IMR-90 (cell line): Measurements from ENCODE around the gene ANKRD6. TPM values are rescaled to one million over a fixed set of nuclear protein-coding genes. Genes with fewer than 3 reads are reported as not detected.

Experiments used
- ATAC-seq: fragments of 200-7000 bp; cut with Tn5 transposase; 2 replicates; pipeline ENCODE4 v1.9.1; 2020; ENCODE audit warnings: low read depth, mild to moderate bottlenecking, moderate library complexity
- BruUV-seq: library from RNA; stranded (reverse); fragments of 400-500 nt; replicated peaks from 2 replicates; lab custom pipeline; 2021; lab: Mats Ljungman, UMichigan
- CTCF ChIA-PET: fragments of 300-600 bp; formaldehyde crosslinking; extraction: SDS; loops from one replicate; lab custom pipeline; 2021; ENCODE audit warnings: antibody characterized with exemption; lab: Yijun Ruan, JAX
- POLR2A ChIA-PET: fragments of 300-600 bp; sonication (Branson Sonifier 250); formaldehyde crosslinking; loops from one replicate; lab custom pipeline; 2022; ENCODE audit warnings: antibody characterized with exemption; ENCODE audit not compliant: unreplicated experiment; lab: Charles Lee
- DNase-seq: peaks from one replicate; pipeline ENCODE4 v3.0.0; 2013
- H2AFZ ChIP-seq: replicated peaks from 2 replicates; pipeline ENCODE3; 2013; ENCODE audit warnings: low read length, mild to moderate bottlenecking; ENCODE audit not compliant: poor library complexity
- H2AK5ac ChIP-seq: 2 replicates; pipeline ENCODE4 v1.6.1; 2013; ENCODE audit warnings: low read depth, low read length, inconsistent platforms
- H2AK9ac ChIP-seq: replicated peaks from 2 replicates; pipeline ENCODE3; 2013; ENCODE audit warnings: mild to moderate bottlenecking, low read depth, low read length, moderate library complexity; ENCODE audit not compliant: poor library complexity
- H2BK120ac ChIP-seq: 2 replicates; pipeline ENCODE4 v1.6.1; 2013; ENCODE audit warnings: low read depth, low read length, inconsistent platforms
- H2BK15ac ChIP-seq: 3 replicates; pipeline ENCODE4 v1.6.1; 2013; ENCODE audit warnings: low read depth, low read length, inconsistent platforms
- H2BK20ac ChIP-seq: 2 replicates; pipeline ENCODE4 v1.6.1; 2013; ENCODE audit warnings: low read depth, mild to moderate bottlenecking, inconsistent platforms, low read length, moderate library complexity
- H2BK5ac ChIP-seq: 2 replicates; pipeline ENCODE4 v1.6.1; 2013; ENCODE audit warnings: mild to moderate bottlenecking, low read depth, low read length, inconsistent platforms; ENCODE audit not compliant: poor library complexity, severe bottlenecking
- H3K14ac ChIP-seq: replicated peaks from 2 replicates; pipeline ENCODE4 v1.6.1; 2013; ENCODE audit warnings: low read depth, low read length, inconsistent platforms
- H3K18ac ChIP-seq: 2 replicates; pipeline ENCODE4 v1.6.1; 2013; ENCODE audit warnings: low read depth, low read length, control low read depth
- H3K23ac ChIP-seq: 2 replicates; pipeline ENCODE4 v1.6.1; 2013; ENCODE audit warnings: low read depth, low read length, inconsistent platforms
- H3K27ac ChIP-seq: 2 replicates; pipeline ENCODE4 v1.5.1; 2013; ENCODE audit warnings: mild to moderate bottlenecking, control low read depth, low read length; ENCODE audit not compliant: insufficient read depth
- H3K27me3 ChIP-seq: 2 replicates; pipeline ENCODE4 v1.6.1; 2013; ENCODE audit warnings: low read length; ENCODE audit not compliant: control insufficient read depth, insufficient read depth
- H3K36me3 ChIP-seq: 2 replicates; pipeline ENCODE4 v1.6.1; 2013; ENCODE audit warnings: low read length, mixed read lengths; ENCODE audit not compliant: control insufficient read depth, insufficient read depth
- H3K4ac ChIP-seq: 2 replicates; pipeline ENCODE4 v1.6.1; 2013; ENCODE audit warnings: low read depth, low read length, inconsistent platforms
- H3K4me1 ChIP-seq: 2 replicates; pipeline ENCODE4 v1.6.1; 2013; ENCODE audit warnings: low read length, mixed read lengths; ENCODE audit not compliant: control insufficient read depth, insufficient read depth
- H3K4me2 ChIP-seq: 2 replicates; pipeline ENCODE4 v1.6.1; 2013; ENCODE audit warnings: low read depth, mild to moderate bottlenecking, control low read depth, low read length, moderate library complexity
- H3K4me3 ChIP-seq: 2 replicates; pipeline ENCODE4 v1.5.1; 2013; ENCODE audit warnings: low read depth, mild to moderate bottlenecking, control low read depth, low read length, moderate library complexity; ENCODE audit not compliant: insufficient read depth
- H3K56ac ChIP-seq: 2 replicates; pipeline ENCODE4 v1.6.1; 2013; ENCODE audit warnings: low read length, inconsistent platforms; ENCODE audit not compliant: insufficient read depth; ENCODE audit errors: extremely low read depth
- H3K79me1 ChIP-seq, 2 experiments: 2 replicates each; pipeline ENCODE4 v1.6.1; 2013; ENCODE audit warnings: low read length in 2 of 2, inconsistent platforms in 1 of 2, low read depth in 1 of 2
- H3K9ac ChIP-seq: 2 replicates; pipeline ENCODE4 v1.6.1; 2013; ENCODE audit warnings: low read depth, low read length, control low read depth
- H3K9me1 ChIP-seq: 2 replicates; pipeline ENCODE4 v1.6.1; 2013; ENCODE audit warnings: low read length, inconsistent platforms; ENCODE audit not compliant: insufficient read depth
- H3K9me3 ChIP-seq: 2 replicates; pipeline ENCODE4 v1.6.1; 2013; ENCODE audit warnings: low read length; ENCODE audit not compliant: control insufficient read depth, insufficient read depth
- H4K20me1 ChIP-seq: 2 replicates; pipeline ENCODE4 v1.6.1; 2013; ENCODE audit warnings: low read length, inconsistent platforms; ENCODE audit not compliant: insufficient read depth
- H4K5ac ChIP-seq: 2 replicates; pipeline ENCODE4 v1.6.1; 2013; ENCODE audit warnings: mild to moderate bottlenecking, low read depth, low read length, control low read depth
- H4K8ac ChIP-seq, 2 experiments: 2 replicates each; pipeline ENCODE4 v1.6.1; 2013; ENCODE audit warnings: low read depth in 2 of 2, low read length in 2 of 2, control low read depth in 1 of 2, inconsistent platforms in 1 of 2
- H4K91ac ChIP-seq: 2 replicates; pipeline ENCODE4 v1.6.1; 2013; ENCODE audit warnings: low read depth, low read length, inconsistent platforms; ENCODE audit not compliant: insufficient read depth
- CEBPB ChIP-seq: IDR thresholded peaks from 2 replicates; pipeline ENCODE4 v1.6.1; 2012; ENCODE audit warnings: low read depth, low read length, improper control_type of control experiment
- CHD1 ChIP-seq: IDR thresholded peaks from 2 replicates; pipeline ENCODE4 v1.6.1; 2012; ENCODE audit warnings: low read depth, low read length, improper control_type of control experiment
- FOS ChIP-seq: fragments of 150-350 bp; IDR thresholded peaks from 2 replicates; pipeline ENCODE4 v1.6.1; 2016; ENCODE audit warnings: low read depth, low read length
- MAFK ChIP-seq: IDR thresholded peaks from 2 replicates; pipeline ENCODE4 v1.6.1; 2012; ENCODE audit warnings: low read depth, low read length, improper control_type of control experiment
- MXI1 ChIP-seq: IDR thresholded peaks from 2 replicates; pipeline ENCODE4 v1.6.1; 2012; ENCODE audit warnings: low read depth, mild to moderate bottlenecking, low read length, moderate library complexity, borderline replicate concordance
- NFE2L2 ChIP-seq: fragments of 150-350 bp; IDR thresholded peaks from 2 replicates; pipeline ENCODE4 v1.6.1; 2016; ENCODE audit warnings: low read depth, mild to moderate bottlenecking, low read length
- POLR2A ChIP-seq: IDR thresholded peaks from 2 replicates; pipeline ENCODE4 v1.6.1; 2012; ENCODE audit warnings: mild to moderate bottlenecking, low read depth, low read length
- RAD21 ChIP-seq: IDR thresholded peaks from 2 replicates; pipeline ENCODE4 v1.6.1; 2012; ENCODE audit warnings: low read length, improper control_type of control experiment
- RFX5 ChIP-seq: IDR thresholded peaks from 2 replicates; pipeline ENCODE4 v1.8.0; 2012; ENCODE audit warnings: low read depth, mild to moderate bottlenecking, low read length, moderate library complexity
- SMC3 ChIP-seq: fragments of 150-350 bp; IDR thresholded peaks from 2 replicates; pipeline ENCODE4 v1.6.1; 2016; ENCODE audit warnings: low read depth, mild to moderate bottlenecking, antibody characterized with exemption, low read length, moderate library complexity
- WGBS, 2 experiments: methylation state at CpG; one replicate each; pipeline versions ENCODE4 v1.1.5 to v1.1.7; 2013; ENCODE audit warnings: missing lambda C conversion rate in 2 of 2; ENCODE audit not compliant: insufficient read length in 1 of 2; ENCODE audit errors: extremely low coverage in 2 of 2; 5-methylcytosine and 5-hydroxymethylcytosine counted together
- dilution Hi-C: fragments of 300-500 bp; cut with HindIII; formaldehyde crosslinking; loops from one replicate; pipeline ENCODE4 v1.14.3; 2018; ENCODE audit warnings: low sequenced_read_pairs; ENCODE audit not compliant: unreplicated experiment
- in situ Hi-C: fragments of 300-500 bp; cut with MboI; formaldehyde crosslinking; loops from 3 replicates; pipeline ENCODE4 v1.14.3; 2019; ENCODE audit warnings: low sequenced_read_pairs, inconsistent platforms, mixed read lengths
- intact Hi-C: fragments of 100-400 bp; cut with micrococcal nuclease; formaldehyde crosslinking; loops from 2 replicates; pipeline ENCODE4 v1.10.0; 2022
- polyA plus RNA-seq, 3 experiments: library from polyadenylated mRNA; depleted of rRNA; stranded (reverse); fragments of >200 nt; gene quantifications; 2 replicates each; pipeline ENCODE4 v1.2.3, GENCODE V29; 2012; ENCODE audit warnings: low replicate concordance in 1 of 3
- total RNA-seq: library from RNA; depleted of rRNA; stranded (reverse); fragments of >200 nt; gene quantifications from 2 replicates; pipeline ENCODE4 v1.2.3, GENCODE V29; 2012
- TF ChIP-seq, protein P1 (sequence below): fragments of 150-350 bp; IDR thresholded peaks from 2 replicates; pipeline ENCODE4 v1.6.1; 2016; ENCODE audit warnings: low read depth, mild to moderate bottlenecking, low read length, moderate library complexity, borderline replicate concordance
- TF ChIP-seq, protein P2 (sequence below): conservative IDR thresholded peaks from 2 replicates; pipeline ENCODE4 v1.5.1; 2012; ENCODE audit warnings: mild to moderate bottlenecking, low read depth, low read length, improper control_type of control experiment
- TF ChIP-seq, protein P3 (sequence below): fragments of 150-350 bp; IDR thresholded peaks from 2 replicates; pipeline ENCODE4 v1.6.1; 2017; ENCODE audit warnings: mild to moderate bottlenecking, antibody characterized with exemption, low read length, low read depth

The ANKRD6 gene
- total and polyA plus RNA-seq, 2 of the 4 experiments (the other 2 are of a cell fraction) = 0.12 to 0.18 TPM

DNA sequence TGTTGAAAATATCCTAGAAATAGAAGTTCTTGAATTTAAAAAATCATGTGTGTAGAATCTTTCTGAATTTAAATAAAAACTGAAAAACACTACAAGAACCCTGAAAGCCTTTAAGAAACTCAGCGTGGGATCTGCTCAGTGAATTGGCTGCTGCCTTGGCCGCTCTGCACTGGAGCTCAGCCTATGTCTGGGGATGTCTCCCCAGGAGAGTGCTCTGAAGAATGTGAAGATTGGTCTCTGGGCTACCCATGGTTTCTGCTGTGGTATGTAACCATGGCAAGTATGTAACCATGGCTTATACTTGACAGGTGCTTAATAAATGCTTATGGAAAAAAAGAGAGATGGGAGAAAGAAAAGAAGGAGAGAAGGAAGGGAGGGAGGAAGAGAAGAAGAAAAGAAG lies 17.8 kb upstream of the ANKRD6 start:
- in situ Hi-C loops = no loop called here

More for the DNA sequence above, 17.8 kb upstream of the ANKRD6 start:
- ChIA-PET POLR2A (no interaction called here), CTCF (no interaction called here)
- no peak overlapping the region for H3K23ac ChIP-seq
- no TSS peak for BruUV-seq
- DNase-seq (no peak), ATAC-seq (no peak)
- H4K20me1 ChIP-seq = no peaks in the 10 kb centered on the region
- H3K27me3 ChIP-seq = peaks cover 43% of the 10 kb centered on the region
- H3K56ac ChIP-seq = no peak overlapping the region
- no peak overlapping the region for H3K4me3 ChIP-seq
- WGBS, 2 experiments = no CpG with 5 or more reads among the region's 2 CpGs
- H2AK9ac ChIP-seq = no peak overlapping the region
- no peak overlapping the region for H2AK5ac ChIP-seq
- no peak overlapping the region for H3K14ac ChIP-seq
- no peak overlapping the region for H2BK120ac ChIP-seq
- no peak overlapping the region for H4K91ac ChIP-seq
- no peak overlapping the region for H4K8ac ChIP-seq
- no peak overlapping the region for H3K27ac ChIP-seq
- H2BK15ac ChIP-seq = no peak overlapping the region
- no peaks in the 10 kb centered on the region for H3K9me3 ChIP-seq
- H3K9ac ChIP-seq = no peak overlapping the region
- no peak overlapping the region for H3K4me2 ChIP-seq
- H3K9me1 ChIP-seq = no peaks in the 10 kb centered on the region
- H4K5ac ChIP-seq = no peak overlapping the region
- H3K18ac ChIP-seq = no peak overlapping the region
- no peaks in the 10 kb centered on the region for H3K36me3 ChIP-seq
- H2BK5ac ChIP-seq = no peak overlapping the region
- no peak overlapping the region for H2AFZ ChIP-seq
- no peaks in the 10 kb centered on the region for H3K4me1 ChIP-seq
- intact Hi-C loops (no loop called here), dilution Hi-C loops (no loop called here)
- no peaks in the 10 kb centered on the region for H3K79me1 ChIP-seq
- no peak overlapping the region for H3K4ac ChIP-seq
- no peak for TF ChIP-seq NFE2L2
- TF ChIP-seq POLR2A = no peak
- TF ChIP-seq MXI1 = no peak
- TF ChIP-seq SMC3 = no peak
- TF ChIP-seq RAD21 = no peak
- TF ChIP-seq FOS = no peak
- no peak for TF ChIP-seq MAFK
- TF ChIP-seq RFX5 = no peak
- no peak for TF ChIP-seq CEBPB
- TF ChIP-seq, protein P1, sequence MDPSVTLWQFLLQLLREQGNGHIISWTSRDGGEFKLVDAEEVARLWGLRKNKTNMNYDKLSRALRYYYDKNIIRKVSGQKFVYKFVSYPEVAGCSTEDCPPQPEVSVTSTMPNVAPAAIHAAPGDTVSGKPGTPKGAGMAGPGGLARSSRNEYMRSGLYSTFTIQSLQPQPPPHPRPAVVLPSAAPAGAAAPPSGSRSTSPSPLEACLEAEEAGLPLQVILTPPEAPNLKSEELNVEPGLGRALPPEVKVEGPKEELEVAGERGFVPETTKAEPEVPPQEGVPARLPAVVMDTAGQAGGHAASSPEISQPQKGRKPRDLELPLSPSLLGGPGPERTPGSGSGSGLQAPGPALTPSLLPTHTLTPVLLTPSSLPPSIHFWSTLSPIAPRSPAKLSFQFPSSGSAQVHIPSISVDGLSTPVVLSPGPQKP = no peak
- TF ChIP-seq, protein P2, sequence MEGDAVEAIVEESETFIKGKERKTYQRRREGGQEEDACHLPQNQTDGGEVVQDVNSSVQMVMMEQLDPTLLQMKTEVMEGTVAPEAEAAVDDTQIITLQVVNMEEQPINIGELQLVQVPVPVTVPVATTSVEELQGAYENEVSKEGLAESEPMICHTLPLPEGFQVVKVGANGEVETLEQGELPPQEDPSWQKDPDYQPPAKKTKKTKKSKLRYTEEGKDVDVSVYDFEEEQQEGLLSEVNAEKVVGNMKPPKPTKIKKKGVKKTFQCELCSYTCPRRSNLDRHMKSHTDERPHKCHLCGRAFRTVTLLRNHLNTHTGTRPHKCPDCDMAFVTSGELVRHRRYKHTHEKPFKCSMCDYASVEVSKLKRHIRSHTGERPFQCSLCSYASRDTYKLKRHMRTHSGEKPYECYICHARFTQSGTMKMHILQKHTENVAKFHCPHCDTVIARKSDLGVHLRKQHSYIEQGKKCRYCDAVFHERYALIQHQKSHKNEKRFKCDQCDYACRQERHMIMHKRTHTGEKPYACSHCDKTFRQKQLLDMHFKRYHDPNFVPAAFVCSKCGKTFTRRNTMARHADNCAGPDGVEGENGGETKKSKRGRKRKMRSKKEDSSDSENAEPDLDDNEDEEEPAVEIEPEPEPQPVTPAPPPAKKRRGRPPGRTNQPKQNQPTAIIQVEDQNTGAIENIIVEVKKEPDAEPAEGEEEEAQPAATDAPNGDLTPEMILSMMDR = no peak
- no peak for TF ChIP-seq CHD1
- TF ChIP-seq, protein P3, sequence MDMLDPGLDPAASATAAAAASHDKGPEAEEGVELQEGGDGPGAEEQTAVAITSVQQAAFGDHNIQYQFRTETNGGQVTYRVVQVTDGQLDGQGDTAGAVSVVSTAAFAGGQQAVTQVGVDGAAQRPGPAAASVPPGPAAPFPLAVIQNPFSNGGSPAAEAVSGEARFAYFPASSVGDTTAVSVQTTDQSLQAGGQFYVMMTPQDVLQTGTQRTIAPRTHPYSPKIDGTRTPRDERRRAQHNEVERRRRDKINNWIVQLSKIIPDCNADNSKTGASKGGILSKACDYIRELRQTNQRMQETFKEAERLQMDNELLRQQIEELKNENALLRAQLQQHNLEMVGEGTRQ = no peak
- H2BK20ac ChIP-seq = no peak overlapping the region
